HCT116 (cell line): ENCODE data around the gene C1QTNF4. TPM values are rescaled to one million over a fixed set of nuclear protein-coding genes. Genes with fewer than 3 reads are reported as not detected.

Experiments
- ATAC-seq: fragments of 200-7000 bp; cut with Tn5 transposase; 2 replicates; pipeline ENCODE4 v1.9.1; 2020; ENCODE audit warnings: mild to moderate bottlenecking, moderate library complexity
- BruUV-seq: library from RNA; stranded (reverse); fragments of 400-500 nt; replicated peaks from 2 replicates; lab custom pipeline; 2021; lab: Mats Ljungman, UMichigan
- CTCF ChIA-PET: fragments of 300-600 bp; sonication (Branson Sonifier 250); formaldehyde crosslinking; loops from one replicate; lab custom pipeline; 2021; ENCODE audit warnings: antibody characterized with exemption; lab: Charles Lee
- POLR2A ChIA-PET: fragments of 300-600, 350-600 bp; sonication (Branson Sonifier 250); formaldehyde crosslinking; loops from one replicate; lab custom pipeline; 2021; ENCODE audit warnings: antibody characterized with exemption; lab: Charles Lee
- RAD21 ChIA-PET, 2 experiments: fragments of 300-600 bp; sonication (Branson Sonifier 250); formaldehyde crosslinking; loops; one replicate each; lab custom pipeline; 2023; ENCODE audit warnings: low total read pairs in 2 of 2; ENCODE audit not compliant: uncharacterized antibody in 2 of 2, unreplicated experiment in 2 of 2, low non-redundant PET in 1 of 2; lab: Charles Lee
- DNase-seq: peaks from one replicate; pipeline ENCODE4 v3.0.0-alpha.2; 2010; ENCODE audit warnings: low read depth, low spot score
- H2AFZ ChIP-seq: fragments of 200-600 bp; shearing (Covaris generic), sonication (generic); 2 replicates; pipeline ENCODE4 v1.6.1; 2017; ENCODE audit warnings: low read depth, mixed run types, mixed read lengths, antibody characterized with exemption, low read length; ENCODE audit not compliant: poor library complexity, severe bottlenecking
- H3K27ac ChIP-seq: 2 replicates; pipeline ENCODE4 v1.5.1; 2012; ENCODE audit warnings: low read depth, low read length
- H3K27me3 ChIP-seq: fragments of 200-600 bp; sonication (generic); 2 replicates; pipeline ENCODE4 v1.6.1; 2016; ENCODE audit warnings: mixed run types, low read length, mixed read lengths; ENCODE audit not compliant: insufficient read depth
- H3K36me3 ChIP-seq, 2 experiments: fragments of 200-500 bp in 1 of 2; fragments of 200-600 bp in 1 of 2; sonication (Bioruptor generic) in 1 of 2; sonication (generic) in 1 of 2; 2 replicates each; pipeline versions ENCODE4 v1.5.1 to v1.6.1; 2014 to 2016; ENCODE audit warnings: low read length in 2 of 2, inconsistent platforms in 1 of 2, mixed read lengths in 1 of 2, mixed run types in 1 of 2; ENCODE audit not compliant: insufficient read depth in 2 of 2, control insufficient read depth in 1 of 2
- H3K4me1 ChIP-seq, 2 experiments: fragments of 200-600 bp in 1 of 2; sonication (generic) in 1 of 2; 2 replicates each; pipeline versions ENCODE4 v1.5.1 to v1.6.1; 2012 to 2017; ENCODE audit warnings: low read length in 2 of 2, inconsistent platforms in 1 of 2, mild to moderate bottlenecking in 1 of 2, mixed read lengths in 1 of 2, mixed run types in 1 of 2, moderate library complexity in 1 of 2; ENCODE audit not compliant: insufficient read depth in 2 of 2, control insufficient read depth in 1 of 2
- H3K4me2 ChIP-seq: fragments of 200-600 bp; sonication (generic); 2 replicates; pipeline ENCODE4 v1.6.1; 2017; ENCODE audit warnings: mixed run types, low read length, mixed read lengths
- H3K4me3 ChIP-seq, 2 experiments: fragments of 200-600 bp in 1 of 2; sonication (generic) in 1 of 2; replicated peaks in 1 of 2; 2 replicates each; pipeline ENCODE4 v1.5.1; 2011 to 2016; ENCODE audit warnings: low read length in 2 of 2, control low read depth in 1 of 2, low read depth in 1 of 2, mild to moderate bottlenecking in 1 of 2, mixed read lengths in 1 of 2, mixed run types in 1 of 2
- H3K79me2 ChIP-seq: fragments of 200-600 bp; sonication (generic); 2 replicates; pipeline ENCODE4 v1.6.1; 2017; ENCODE audit warnings: mild to moderate bottlenecking, mixed run types, low read length, moderate library complexity, mixed read lengths; ENCODE audit not compliant: insufficient read depth
- H3K9ac ChIP-seq: fragments of 200-600 bp; sonication (generic); 2 replicates; pipeline ENCODE4 v1.6.1; 2016; ENCODE audit warnings: low read length, mixed read lengths
- H3K9me2 ChIP-seq: fragments of 200-600 bp; sonication (generic), shearing (Covaris generic); 2 replicates; pipeline ENCODE4 v1.6.1; 2017; ENCODE audit warnings: mixed run types, mild to moderate bottlenecking, moderate library complexity; ENCODE audit not compliant: insufficient read depth
- H3K9me3 ChIP-seq, 2 experiments: fragments of 200-500 bp in 1 of 2; fragments of 200-600 bp in 1 of 2; sonication (Bioruptor generic) in 1 of 2; sonication (generic) in 1 of 2; 2 replicates each; pipeline ENCODE4 v1.6.1; 2014 to 2017; ENCODE audit warnings: low read length in 2 of 2, mixed read lengths in 2 of 2, inconsistent platforms in 1 of 2, low read depth in 1 of 2, mild to moderate bottlenecking in 1 of 2, mixed run types in 1 of 2, moderate library complexity in 1 of 2; ENCODE audit not compliant: control insufficient read depth in 1 of 2, insufficient read depth in 1 of 2
- H4K20me1 ChIP-seq: fragments of 200-600 bp; sonication (generic), shearing (Covaris generic); 2 replicates; pipeline ENCODE4 v1.6.1; 2017; ENCODE audit warnings: mixed run types, mild to moderate bottlenecking, moderate library complexity; ENCODE audit not compliant: insufficient read depth
- ATF3 ChIP-seq: IDR thresholded peaks from 2 replicates; pipeline ENCODE4 v1.6.1; 2012
- CBX3 ChIP-seq: IDR thresholded peaks from 2 replicates; pipeline ENCODE4 v1.6.1; 2012; ENCODE audit warnings: low read depth
- CTCF ChIP-seq, 3 experiments: fragments of 200-600 bp in 1 of 3; sonication (generic) in 1 of 3; IDR thresholded peaks in 2 of 3; conservative IDR thresholded peaks in 1 of 3; 2 replicates each; pipeline ENCODE4 v1.5.1; 2012 to 2017; ENCODE audit warnings: low read depth in 2 of 3, low read length in 2 of 3, antibody characterized with exemption in 1 of 3, borderline replicate concordance in 1 of 3, control low read depth in 1 of 3, mild to moderate bottlenecking in 1 of 3, mixed read lengths in 1 of 3, mixed run types in 1 of 3, moderate library complexity in 1 of 3; ENCODE audit not compliant: insufficient read depth in 1 of 3
- EGR1 ChIP-seq: IDR thresholded peaks from 2 replicates; pipeline ENCODE4 v1.6.1; 2012; ENCODE audit warnings: low read depth
- EZH2 ChIP-seq: fragments of 200-600 bp; sonication (generic); IDR thresholded peaks from 2 replicates; pipeline ENCODE4 v1.6.1; 2017; ENCODE audit warnings: antibody characterized with exemption, mixed run types
- MAX ChIP-seq: IDR thresholded peaks from 2 replicates; pipeline ENCODE4 v1.6.1; 2012
- RAD21 ChIP-seq: IDR thresholded peaks from 2 replicates; pipeline ENCODE4 v1.6.1; 2012; ENCODE audit warnings: low read depth, mild to moderate bottlenecking
- REST ChIP-seq: IDR thresholded peaks from 2 replicates; pipeline ENCODE4 v1.6.1; 2012; ENCODE audit warnings: low read depth
- SP1 ChIP-seq: IDR thresholded peaks from 2 replicates; pipeline ENCODE4 v1.6.1; 2012; ENCODE audit warnings: low read depth
- ZBTB33 ChIP-seq: IDR thresholded peaks from 2 replicates; pipeline ENCODE4 v1.6.1; 2011; ENCODE audit warnings: mild to moderate bottlenecking, low read length, moderate library complexity; ENCODE audit not compliant: insufficient replicate concordance; ENCODE audit errors: extremely low read depth
- ZFX ChIP-seq: fragments of 450-650 bp; IDR thresholded peaks from 2 replicates; pipeline ENCODE4 v1.6.1; 2017
- intact Hi-C: fragments of 100-400 bp; cut with micrococcal nuclease; formaldehyde crosslinking; loops from 2 replicates; pipeline ENCODE4 v1.10.0; 2022
- total RNA-seq: library from RNA; stranded (reverse); gene quantifications from one replicate; pipeline ENCODE4 v1.2.1, GENCODE V29; 2021; ENCODE audit not compliant: unreplicated experiment

C1QTNF4 gene
- total RNA-seq, 1 experiment from 2014 or later: 0.34 TPM

GRCh38 chr11:47620836-47621378 lies 26.7 kb upstream of the C1QTNF4 start (continued):
- TF ChIP-seq CBX3: no peak
- no peak for TF ChIP-seq ZFX
- TF ChIP-seq SP1: no peak
- TF ChIP-seq MAX: no peak
- no peak for TF ChIP-seq EGR1
- no peak for TF ChIP-seq REST
- TF ChIP-seq, all 23 proteins: peak for 0

GRCh38 chr11:47617417-47617809 lies 23.2 kb upstream of the C1QTNF4 start:
- DNase-seq: no peak
- RAD21 ChIA-PET: no interaction called here
- no peaks in the 10 kb centered on the region; the same call in 1 of the 2 replicates for H4K20me1 ChIP-seq
- no peak overlapping the region for H2AFZ ChIP-seq
- no TSS peak for BruUV-seq
- no peaks in the 10 kb centered on the region for H3K9me2 ChIP-seq
- POLR2A ChIA-PET: no interaction called here
- H3K27ac ChIP-seq: no peak overlapping the region
- no peak for ATAC-seq
- H3K27me3 ChIP-seq: no peaks in the 10 kb centered on the region
- H3K79me2 ChIP-seq: no peaks in the 10 kb centered on the region
- H3K4me3 ChIP-seq: no peak overlapping the region
- no peak overlapping the region for H3K4me2 ChIP-seq
- no peak overlapping the region for H3K9ac ChIP-seq
- H3K36me3 ChIP-seq: peaks cover 25 to 28% of the 10 kb centered on the region in 2 experiments
- no peaks in the 10 kb centered on the region for H3K9me3 ChIP-seq
- CTCF ChIA-PET: interaction anchor here (1.1 kb wide), 1 partner anchor 243 kb away, joined by 5 read pairs; no protein-coding TSS in a partner anchor
- no peaks in the 10 kb centered on the region for H3K4me1 ChIP-seq
- intact Hi-C loops: loop anchor here (5.0 to 10.0 kb wide), 2 partner anchors 153 to 245 kb away; no protein-coding TSS in a partner anchor
- TF ChIP-seq ATF3 (no peak), CTCF (IDR thresholded peaks at IDR 0.05 in 2 of 3, conservative IDR thresholded peaks at IDR 0.05 in 1 of 3; ENCODE audit: borderline replicate concordance in 1 of 3, insufficient read depth in 1 of 3, low read depth in 2 of 3, low read length in 2 of 3) (no peak), REST (no peak), MAX (no peak), ZBTB33 (no peak), RAD21 (no peak), EZH2 (no peak)
